Sigmoid colon (tissue), 4 donors: Measurements from ENCODE around the gene ZNF205.

ENCODE experiments used
- EP300 ChIP-seq, 4 donors: sonication (generic); formaldehyde crosslinking; IDR thresholded peaks; one replicate each; pipeline ENCODE4 v1.6.1; 2017; ENCODE audit warnings: antibody characterized with exemption in 4 of 4
- TF ChIP-seq, protein P1 (sequence below), 4 experiments: fragments of 450-650 bp in 3 of 4; fragments of 200-600 bp in 1 of 4; IDR thresholded peaks; one replicate each; pipeline ENCODE4 v1.5.1; 2016 to 2019; ENCODE audit warnings: antibody characterized with exemption in 4 of 4, mild to moderate bottlenecking in 3 of 4, moderate library complexity in 2 of 4

DNA sequence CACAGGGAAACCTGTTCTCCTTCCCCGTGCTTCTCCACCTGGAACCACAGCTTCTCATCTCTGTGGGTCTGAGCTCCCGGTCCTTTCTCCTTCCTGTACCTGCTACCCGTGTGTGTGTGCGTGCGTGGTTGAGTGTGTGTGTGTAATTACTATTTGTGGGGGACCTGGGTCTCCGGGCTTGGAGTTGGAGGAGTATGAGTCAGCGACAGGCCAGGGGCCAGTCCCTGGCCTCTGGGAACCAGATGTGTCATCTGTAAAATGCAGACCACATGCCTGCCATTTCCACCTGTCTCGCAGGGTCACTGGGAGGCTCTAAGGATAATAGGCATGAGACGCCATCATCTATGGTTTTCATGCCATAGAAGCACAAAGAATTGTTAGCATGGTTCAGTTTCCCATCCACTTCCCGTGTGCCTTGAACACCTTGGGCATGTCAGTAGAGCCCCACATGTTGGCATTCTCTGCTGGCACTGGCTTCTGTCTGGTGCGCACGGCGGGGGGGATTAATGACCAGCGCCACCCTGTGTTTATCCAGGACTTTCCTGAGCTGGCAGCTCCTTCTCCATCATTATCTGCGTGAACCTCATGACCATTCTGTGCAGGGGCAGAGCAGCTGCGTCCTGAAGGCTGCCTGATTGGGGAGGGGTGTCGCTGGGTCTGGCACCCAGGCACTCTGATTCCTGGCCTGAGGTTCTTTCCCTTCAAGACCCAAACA lies 1.5 kb downstream of the ZNF205 start:
- TF ChIP-seq, protein P1, sequence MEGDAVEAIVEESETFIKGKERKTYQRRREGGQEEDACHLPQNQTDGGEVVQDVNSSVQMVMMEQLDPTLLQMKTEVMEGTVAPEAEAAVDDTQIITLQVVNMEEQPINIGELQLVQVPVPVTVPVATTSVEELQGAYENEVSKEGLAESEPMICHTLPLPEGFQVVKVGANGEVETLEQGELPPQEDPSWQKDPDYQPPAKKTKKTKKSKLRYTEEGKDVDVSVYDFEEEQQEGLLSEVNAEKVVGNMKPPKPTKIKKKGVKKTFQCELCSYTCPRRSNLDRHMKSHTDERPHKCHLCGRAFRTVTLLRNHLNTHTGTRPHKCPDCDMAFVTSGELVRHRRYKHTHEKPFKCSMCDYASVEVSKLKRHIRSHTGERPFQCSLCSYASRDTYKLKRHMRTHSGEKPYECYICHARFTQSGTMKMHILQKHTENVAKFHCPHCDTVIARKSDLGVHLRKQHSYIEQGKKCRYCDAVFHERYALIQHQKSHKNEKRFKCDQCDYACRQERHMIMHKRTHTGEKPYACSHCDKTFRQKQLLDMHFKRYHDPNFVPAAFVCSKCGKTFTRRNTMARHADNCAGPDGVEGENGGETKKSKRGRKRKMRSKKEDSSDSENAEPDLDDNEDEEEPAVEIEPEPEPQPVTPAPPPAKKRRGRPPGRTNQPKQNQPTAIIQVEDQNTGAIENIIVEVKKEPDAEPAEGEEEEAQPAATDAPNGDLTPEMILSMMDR (IDR thresholded peaks at IDR 0.05) = no peak
- TF ChIP-seq EP300 (IDR thresholded peaks at IDR 0.05) = no peak
